Measurements from ENCODE around the gene NCSTN. TPM values are rescaled to one million over a fixed set of nuclear protein-coding genes. Genes with fewer than 3 reads are reported as not detected.

The NCSTN gene
- total RNA-seq, 2 experiments from 2014 or later, result 54.9 to 56.6 TPM

GRCh38 chr1:160346958-160347357 lies 3.8 kb downstream of the NCSTN start:
- H3K27ac ChIP-seq (ENCODE audit: low read depth in 1 of 2, low read length in 2 of 2), result no peak overlapping the region

GRCh38 chr1:160351629-160352028 lies 8.4 kb downstream of the NCSTN start:
- H3K4me3 Mint-ChIP-seq, result no peak overlapping the region
- H3K9me3 Mint-ChIP-seq, result no peaks in the 10 kb centered on the region
- H3K27me3 ChIP-seq (ENCODE audit: control insufficient read depth in 1 of 2, insufficient read depth in 2 of 2, low read length in 2 of 2), result no peaks in the 10 kb centered on the region
- DNase-seq (no peak), ATAC-seq (ENCODE audit: poor library complexity) (no peak)
- POLR2A ChIA-PET, result no interaction called here
- no peaks in the 10 kb centered on the region for H3K9me3 ChIP-seq (ENCODE audit: control insufficient read depth in 1 of 2, insufficient read depth in 1 of 2, low read length in 2 of 2)
- peaks cover 95% of the 10 kb centered on the region for H3K36me3 Mint-ChIP-seq (ENCODE audit: low read depth)
- intact Hi-C loops (cut with DNase I, micrococcal nuclease), result no loop called here
- no peak for TF ChIP-seq CTCF (IDR thresholded peaks at IDR 0.05)
- peaks cover 10% of the 10 kb centered on the region for H3K4me1 Mint-ChIP-seq (ENCODE audit: low read depth)
- no peaks in the 10 kb centered on the region for H3K27me3 Mint-ChIP-seq
- H3K36me3 ChIP-seq (ENCODE audit: insufficient read depth, low read length), result peaks cover 99% of the 10 kb centered on the region
- no peak overlapping the region for H3K4me3 ChIP-seq (ENCODE audit: low read length)
- H3K27ac ChIP-seq (ENCODE audit: low read depth in 1 of 2, low read length in 2 of 2), result no peak overlapping the region
- no peak overlapping the region for H3K27ac Mint-ChIP-seq
- H3K4me1 ChIP-seq (ENCODE audit: insufficient read depth, low read length), result no peaks in the 10 kb centered on the region
- CTCF ChIA-PET, result no interaction called here

More at GRCh38 chr1:160346958-160347357, 3.8 kb downstream of the NCSTN start:
- ATAC-seq (ENCODE audit: poor library complexity) (no peak), DNase-seq (peak in 3 of 14 experiments; percentile 22 to 53 (median 45))
- Histone ChIP-seq H3K4me3 (ENCODE audit: low read length) (no peak overlapping the region), H3K27me3 (ENCODE audit: control insufficient read depth in 1 of 2, insufficient read depth in 2 of 2, low read length in 2 of 2) (no peaks in the 10 kb centered on the region), H3K36me3 (ENCODE audit: insufficient read depth, low read length) (peaks cover 68% of the 10 kb centered on the region), H3K9me3 (ENCODE audit: control insufficient read depth in 1 of 2, insufficient read depth in 1 of 2, low read length in 2 of 2) (no peaks in the 10 kb centered on the region), H3K4me1 (ENCODE audit: insufficient read depth, low read length) (peaks cover 18% of the 10 kb centered on the region)
- H3K9me3 Mint-ChIP-seq, result no peaks in the 10 kb centered on the region
- no peak for TF ChIP-seq CTCF (IDR thresholded peaks at IDR 0.05)
- H3K27me3 Mint-ChIP-seq, result no peaks in the 10 kb centered on the region
- ChIA-PET POLR2A (no interaction called here), CTCF (no interaction called here)
- peaks cover 76% of the 10 kb centered on the region for H3K36me3 Mint-ChIP-seq (ENCODE audit: low read depth)
- intact Hi-C loops (cut with DNase I, micrococcal nuclease), result loop anchor here (10.0 kb wide), 2 partner anchors 168 to 808 kb away; partner anchors contain the start of genes UFC1 (in 1 of the 2) and USP21 (in 1 of the 2)
- H3K27ac Mint-ChIP-seq, result no peak overlapping the region
- H3K4me1 Mint-ChIP-seq (ENCODE audit: low read depth), result peaks cover 36% of the 10 kb centered on the region
- peak overlapping the region; percentile 51 for H3K4me3 Mint-ChIP-seq

GRCh38 chr1:160352555-160352954 lies 9.4 kb downstream of the NCSTN start:
- intact Hi-C loops (cut with DNase I, micrococcal nuclease), result no loop called here
- peaks cover 99% of the 10 kb centered on the region for H3K36me3 ChIP-seq (ENCODE audit: insufficient read depth, low read length)
- CTCF ChIA-PET, result no interaction called here
- TF ChIP-seq CTCF (IDR thresholded peaks at IDR 0.05), result no peak
- H3K4me3 Mint-ChIP-seq, result no peak overlapping the region
- H3K27me3 Mint-ChIP-seq, result no peaks in the 10 kb centered on the region
- ATAC-seq (ENCODE audit: poor library complexity) (no peak), DNase-seq (no peak)
- no peak overlapping the region for H3K27ac Mint-ChIP-seq
- peaks cover 3% of the 10 kb centered on the region for H3K4me1 Mint-ChIP-seq (ENCODE audit: low read depth)
- no peaks in the 10 kb centered on the region for H3K9me3 Mint-ChIP-seq
- H3K4me3 ChIP-seq (ENCODE audit: low read length), result no peak overlapping the region
- H3K9me3 ChIP-seq (ENCODE audit: control insufficient read depth in 1 of 2, insufficient read depth in 1 of 2, low read length in 2 of 2), result no peaks in the 10 kb centered on the region
- H3K4me1 ChIP-seq (ENCODE audit: insufficient read depth, low read length), result no peaks in the 10 kb centered on the region
- no peak overlapping the region for H3K27ac ChIP-seq (ENCODE audit: low read depth in 1 of 2, low read length in 2 of 2)
- POLR2A ChIA-PET, result interaction anchor here (0.6 kb wide), 1 partner anchor 416 kb away, joined by 3 read pairs; no protein-coding TSS in a partner anchor
- no peaks in the 10 kb centered on the region for H3K27me3 ChIP-seq (ENCODE audit: control insufficient read depth in 1 of 2, insufficient read depth in 2 of 2, low read length in 2 of 2)
- H3K36me3 Mint-ChIP-seq (ENCODE audit: low read depth), result peaks cover 98% of the 10 kb centered on the region

Data from CD4-positive, alpha-beta T cell (primary cell).